T-cell (primary cell): ENCODE results near the gene DHCR7. TPM values are rescaled to one million over a fixed set of nuclear protein-coding genes. Genes with fewer than 3 reads are reported as not detected.

Source experiments
- ATAC-seq, 4 experiments: fragments of 200-7000 bp in 3 of 4; fragments of 150-1000 bp in 1 of 4; cut with Tn5 transposase; replicated peaks in 1 of 4; 1 replicate in 3 of 4; 2 replicates in 1 of 4; pipeline ENCODE4 v1.10.0; 2021; ENCODE audit warnings: moderate library complexity in 3 of 4, mild to moderate bottlenecking in 2 of 4, moderate number of reproducible peaks in 1 of 4
- CTCF ChIA-PET, 2 donors: fragments of 300-600 bp; sonication (Branson Sonifier 250); formaldehyde crosslinking; loops; one replicate each; lab custom pipeline; 2022; ENCODE audit warnings: antibody characterized with exemption in 2 of 2; lab: Charles Lee
- POLR2A ChIA-PET, 2 donors: fragments of 300-600 bp; sonication (Branson Sonifier 250); formaldehyde crosslinking; loops; one replicate each; lab custom pipeline; 2022; ENCODE audit warnings: antibody characterized with exemption in 2 of 2; lab: Charles Lee
- DNase-seq, 35 experiments: peaks; one replicate each; pipeline versions ENCODE4 v3.0.0 to v3.0.0-alpha.2; 2013 to 2023
- H3K27ac ChIP-seq: one replicate; pipeline ENCODE4 v1.5.1; 2013; ENCODE audit warnings: low read length
- H3K27me3 ChIP-seq, 2 experiments: replicated peaks in 1 of 2; 1 replicate in 1 of 2; 2 replicates in 1 of 2; pipeline versions ENCODE4 v1.6.1 to v1.7.0; 2013; ENCODE audit warnings: low read length in 1 of 2, mixed read lengths in 1 of 2; ENCODE audit not compliant: control insufficient read depth in 2 of 2, insufficient read depth in 2 of 2; ENCODE audit errors: extremely low read depth in 1 of 2
- H3K36me3 ChIP-seq, 2 donors: 1 replicate in 1 of 2; 2 replicates in 1 of 2; pipeline versions ENCODE4 v1.6.1 to v1.7.0; 2013; ENCODE audit warnings: low read length in 1 of 2; ENCODE audit not compliant: control insufficient read depth in 2 of 2, insufficient read depth in 1 of 2; ENCODE audit errors: extremely low read depth in 1 of 2
- H3K4me1 ChIP-seq, 2 experiments: 1 replicate in 1 of 2; 2 replicates in 1 of 2; pipeline versions ENCODE4 v1.6.1 to v1.7.0; 2013; ENCODE audit warnings: low read length in 2 of 2, mixed read lengths in 1 of 2; ENCODE audit not compliant: insufficient read depth in 2 of 2, control insufficient read depth in 1 of 2; ENCODE audit errors: extremely low read depth in 1 of 2
- H3K4me3 ChIP-seq, 2 donors: 1 replicate in 1 of 2; 2 replicates in 1 of 2; pipeline versions ENCODE4 v1.5.1 to v1.7.0; 2013; ENCODE audit warnings: mild to moderate bottlenecking in 2 of 2, low read length in 1 of 2, moderate library complexity in 1 of 2; ENCODE audit not compliant: control insufficient read depth in 1 of 2; ENCODE audit errors: extremely low read depth in 1 of 2
- H3K9me3 ChIP-seq: 2 replicates; pipeline ENCODE4 v1.7.0; 2013
- H3K27ac Mint-ChIP-seq, 2 donors: one replicate each; pipeline ENCODE4 v1.8.0; 2020 to 2021; ENCODE audit warnings: mild to moderate bottlenecking in 2 of 2, mixed read lengths in 2 of 2
- H3K27me3 Mint-ChIP-seq, 2 donors: one replicate each; pipeline ENCODE4 v1.8.0; 2021 to 2022; ENCODE audit warnings: mixed read lengths in 2 of 2
- H3K36me3 Mint-ChIP-seq: one replicate; pipeline ENCODE4 v1.8.0; 2021; ENCODE audit warnings: mixed read lengths
- H3K4me1 Mint-ChIP-seq, 3 donors: one replicate each; pipeline ENCODE4 v1.8.0; 2020 to 2022; ENCODE audit warnings: mixed read lengths in 3 of 3, mild to moderate bottlenecking in 1 of 3
- H3K4me3 Mint-ChIP-seq, 3 donors: one replicate each; pipeline ENCODE4 v1.8.0; 2020 to 2022; ENCODE audit warnings: mild to moderate bottlenecking in 3 of 3, mixed read lengths in 3 of 3, moderate library complexity in 3 of 3
- H3K9me3 Mint-ChIP-seq, 3 donors: one replicate each; pipeline ENCODE4 v1.8.0; 2020 to 2022; ENCODE audit warnings: mixed read lengths in 3 of 3
- WGBS: methylation state at CpG from one replicate; pipeline ENCODE4 v1.1.5; 2013; ENCODE audit warnings: missing lambda C conversion rate; ENCODE audit not compliant: insufficient coverage; 5-methylcytosine and 5-hydroxymethylcytosine counted together
- total RNA-seq, 35 experiments: library from RNA in 6 of 35; stranded (reverse) in 6 of 35; fragments of 120-200 nt in 1 of 35; gene quantifications; one replicate each; pipeline versions ENCODE4 v1.2.1 to v1.2.4 and lab custom pipeline; 2013 to 2026

DHCR7 gene
- total RNA-seq, 5 donors from 2014 or later (not counting 1 experiment from before 2014, with no cell fraction given) = 17.8 to 22.6 (median 21.1) TPM

DNA sequence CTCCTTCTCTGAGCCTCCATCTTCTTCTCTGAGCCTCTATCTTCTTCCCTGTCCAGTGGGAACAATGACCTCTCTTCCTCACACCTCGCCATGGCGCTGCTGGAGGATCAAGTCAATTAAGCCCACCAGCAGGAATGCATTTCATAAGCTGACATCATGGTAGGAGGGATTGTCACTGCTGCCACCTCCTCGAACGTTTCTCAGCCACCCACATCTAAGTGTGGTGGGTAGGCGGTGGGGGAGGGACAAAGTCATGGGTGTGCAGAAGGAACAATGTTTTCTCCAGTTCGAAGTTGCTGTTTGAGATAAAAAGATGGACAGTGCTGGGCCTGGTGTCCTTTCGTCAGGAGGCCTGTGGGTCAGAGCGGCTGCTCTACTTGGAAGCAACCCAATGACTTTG lies 44.0 kb downstream of the DHCR7 start:
- Histone ChIP-seq H3K27ac (no peak overlapping the region), H3K36me3 (no peaks in the 10 kb centered on the region), H3K27me3 (peaks cover 0 to 12% of the 10 kb centered on the region in 2 experiments), H3K4me1 (no peaks in the 10 kb centered on the region), H3K4me3 (no peak overlapping the region), H3K9me3 (no peaks in the 10 kb centered on the region)
- H3K4me3 Mint-ChIP-seq = no peak overlapping the region
- H3K36me3 Mint-ChIP-seq = no peaks in the 10 kb centered on the region
- POLR2A ChIA-PET = no interaction called here
- no peak overlapping the region for H3K27ac Mint-ChIP-seq
- DNase-seq (no peak), ATAC-seq (no peak)
- CTCF ChIA-PET = no interaction called here
- peaks cover 0 to 2% of the 10 kb centered on the region in 2 donors for H3K27me3 Mint-ChIP-seq
- WGBS = 79% methylated on average over 2 of the region's 8 CpGs
- peaks cover 0 to 6% (median 3%) of the 10 kb centered on the region in 3 donors for H3K9me3 Mint-ChIP-seq
- no peaks in the 10 kb centered on the region for H3K4me1 Mint-ChIP-seq

DNA sequence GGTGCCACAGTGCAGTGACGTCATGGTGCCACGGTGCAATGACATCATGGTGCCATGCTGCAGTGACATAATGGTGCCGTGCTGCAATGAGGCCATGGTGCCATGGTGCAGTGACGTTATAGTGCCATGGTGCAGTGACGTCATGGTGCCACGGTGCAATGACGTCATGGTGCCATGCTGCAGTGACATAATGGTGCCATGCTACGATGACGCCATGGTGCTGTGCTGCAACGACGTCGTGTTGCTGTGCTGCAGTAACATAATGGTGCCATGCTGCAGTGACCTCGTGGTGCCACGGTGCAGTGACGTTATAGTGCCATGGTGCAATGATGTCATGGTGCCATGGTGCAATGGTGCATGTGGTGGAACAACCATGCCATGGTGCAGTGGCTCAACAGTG lies 45.3 kb downstream of the DHCR7 start:
- peaks cover 0 to 8% of the 10 kb centered on the region in 2 experiments for H3K27me3 ChIP-seq
- DNase-seq = no peak
- H3K9me3 ChIP-seq = no peaks in the 10 kb centered on the region
- Mint-ChIP-seq H3K27me3 (no peaks in the 10 kb centered on the region), H3K4me1 (no peaks in the 10 kb centered on the region), H3K36me3 (no peaks in the 10 kb centered on the region), H3K4me3 (no peak overlapping the region), H3K9me3 (peaks cover 0 to 6% (median 3%) of the 10 kb centered on the region in 3 donors), H3K27ac (no peak overlapping the region)
- ChIA-PET POLR2A (no interaction called here), CTCF (no interaction called here)
- ATAC-seq = no peak
- H3K36me3 ChIP-seq = no peaks in the 10 kb centered on the region
- H3K27ac ChIP-seq = no peak overlapping the region
- no peak overlapping the region for H3K4me3 ChIP-seq
- H3K4me1 ChIP-seq = no peaks in the 10 kb centered on the region
- WGBS = 75% methylated on average over 15 of the region's 15 CpGs

DNA sequence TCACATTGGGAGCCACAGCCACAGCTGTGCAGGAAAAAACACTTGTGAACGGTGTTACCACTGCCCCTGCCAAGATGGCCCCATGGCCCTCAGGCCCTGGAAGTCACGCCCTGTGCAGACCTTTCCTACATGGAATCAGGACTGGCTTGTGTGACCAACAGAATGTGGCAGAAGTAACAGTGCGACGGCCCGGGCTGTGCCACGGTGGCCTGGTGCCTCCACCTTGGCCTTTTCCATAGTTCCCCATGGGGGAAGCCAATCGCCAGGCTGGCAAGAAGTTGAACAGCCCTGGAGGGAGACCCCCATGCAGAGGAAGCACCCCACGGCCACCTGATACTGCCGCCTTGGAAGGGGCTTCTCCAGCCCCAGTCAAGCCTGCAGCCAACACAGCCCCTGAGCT lies 48.0 kb downstream of the DHCR7 start:
- Mint-ChIP-seq H3K9me3 (peaks cover 0 to 6% (median 3%) of the 10 kb centered on the region in 3 donors), H3K4me3 (no peak overlapping the region), H3K27me3 (no peaks in the 10 kb centered on the region), H3K27ac (no peak overlapping the region), H3K4me1 (no peaks in the 10 kb centered on the region), H3K36me3 (no peaks in the 10 kb centered on the region)
- no peaks in the 10 kb centered on the region for H3K4me1 ChIP-seq
- DNase-seq = no peak
- H3K27ac ChIP-seq = no peak overlapping the region
- ATAC-seq = no peak
- H3K27me3 ChIP-seq = peaks cover 0 to 3% of the 10 kb centered on the region in 2 experiments
- ChIA-PET CTCF (no interaction called here), POLR2A (no interaction called here)
- WGBS = 78% methylated on average over 9 of the region's 9 CpGs
- no peaks in the 10 kb centered on the region for H3K36me3 ChIP-seq
- H3K4me3 ChIP-seq = no peak overlapping the region
- no peaks in the 10 kb centered on the region for H3K9me3 ChIP-seq

DNA sequence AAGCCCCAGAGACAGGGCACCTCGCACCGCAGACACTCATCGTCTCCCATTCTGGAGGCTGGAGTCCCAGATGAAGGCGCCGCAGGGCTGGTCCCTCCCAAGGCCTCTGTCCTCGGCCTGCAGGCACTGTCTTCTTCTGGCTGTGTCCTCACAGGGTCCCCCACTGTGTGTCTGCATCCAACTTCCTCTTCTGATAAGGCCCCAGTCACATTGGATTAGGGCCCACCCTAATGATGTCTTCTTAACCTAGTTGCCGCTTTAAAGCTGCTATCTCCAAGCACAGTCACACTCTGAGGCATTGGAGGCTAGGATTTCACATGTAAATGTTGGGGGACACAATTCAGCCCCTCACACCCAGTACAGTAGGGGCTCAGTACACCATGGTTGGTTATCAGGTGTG lies 48.9 kb downstream of the DHCR7 start:
- H3K4me3 ChIP-seq = no peak overlapping the region
- Mint-ChIP-seq H3K9me3 (peaks cover 0 to 6% (median 3%) of the 10 kb centered on the region in 3 donors), H3K27ac (no peak overlapping the region), H3K36me3 (no peaks in the 10 kb centered on the region), H3K4me3 (no peak overlapping the region), H3K4me1 (no peaks in the 10 kb centered on the region), H3K27me3 (peaks cover 0 to 6% of the 10 kb centered on the region in 2 donors)
- H3K36me3 ChIP-seq = no peaks in the 10 kb centered on the region
- 90% methylated on average over 7 of the region's 7 CpGs for WGBS
- no peaks in the 10 kb centered on the region for H3K9me3 ChIP-seq
- DNase-seq (no peak), ATAC-seq (no peak)
- no peaks in the 10 kb centered on the region for H3K4me1 ChIP-seq
- CTCF ChIA-PET = no interaction called here
- H3K27ac ChIP-seq = no peak overlapping the region
- POLR2A ChIA-PET = no interaction called here
- peaks cover 0 to 3% of the 10 kb centered on the region in 2 experiments for H3K27me3 ChIP-seq

DNA sequence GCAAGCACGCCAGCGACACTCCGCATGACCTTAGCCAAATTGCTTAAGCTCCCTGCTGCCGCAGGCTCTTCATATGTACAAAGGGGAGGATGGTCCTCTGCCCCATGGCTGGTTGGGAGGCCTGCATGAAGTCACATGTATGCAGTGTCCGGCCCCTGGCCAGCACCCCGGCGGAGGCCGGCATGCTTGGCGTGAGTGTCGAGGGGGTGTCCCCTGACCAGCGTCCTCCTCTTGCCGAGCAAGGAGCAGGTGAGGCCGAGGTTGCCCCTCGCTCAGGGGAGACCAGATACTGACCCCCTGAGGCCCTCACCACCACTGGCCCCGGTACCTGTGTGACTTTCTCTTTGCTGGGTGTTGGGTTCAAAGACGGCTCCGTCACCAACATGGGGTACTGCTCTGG lies 50.2 kb downstream of the DHCR7 start:
- ChIA-PET POLR2A (no interaction called here), CTCF (no interaction called here)
- WGBS = 90% methylated on average over 13 of the region's 17 CpGs
- H3K9me3 Mint-ChIP-seq = peaks cover 0 to 1% (median 0%) of the 10 kb centered on the region in 3 donors
- no peaks in the 10 kb centered on the region for H3K9me3 ChIP-seq
- no peaks in the 10 kb centered on the region for H3K4me1 Mint-ChIP-seq
- no peaks in the 10 kb centered on the region for H3K4me1 ChIP-seq
- no peak overlapping the region for H3K27ac Mint-ChIP-seq
- no peak for ATAC-seq
- H3K27me3 ChIP-seq = peaks cover 0 to 3% of the 10 kb centered on the region in 2 experiments
- H3K4me3 Mint-ChIP-seq = no peak overlapping the region
- no peak overlapping the region for H3K4me3 ChIP-seq
- no peaks in the 10 kb centered on the region for H3K36me3 Mint-ChIP-seq
- H3K27me3 Mint-ChIP-seq = peaks cover 0 to 6% of the 10 kb centered on the region in 2 donors
- H3K36me3 ChIP-seq = no peaks in the 10 kb centered on the region
- no peak overlapping the region for H3K27ac ChIP-seq
- DNase-seq = no peak

DNA sequence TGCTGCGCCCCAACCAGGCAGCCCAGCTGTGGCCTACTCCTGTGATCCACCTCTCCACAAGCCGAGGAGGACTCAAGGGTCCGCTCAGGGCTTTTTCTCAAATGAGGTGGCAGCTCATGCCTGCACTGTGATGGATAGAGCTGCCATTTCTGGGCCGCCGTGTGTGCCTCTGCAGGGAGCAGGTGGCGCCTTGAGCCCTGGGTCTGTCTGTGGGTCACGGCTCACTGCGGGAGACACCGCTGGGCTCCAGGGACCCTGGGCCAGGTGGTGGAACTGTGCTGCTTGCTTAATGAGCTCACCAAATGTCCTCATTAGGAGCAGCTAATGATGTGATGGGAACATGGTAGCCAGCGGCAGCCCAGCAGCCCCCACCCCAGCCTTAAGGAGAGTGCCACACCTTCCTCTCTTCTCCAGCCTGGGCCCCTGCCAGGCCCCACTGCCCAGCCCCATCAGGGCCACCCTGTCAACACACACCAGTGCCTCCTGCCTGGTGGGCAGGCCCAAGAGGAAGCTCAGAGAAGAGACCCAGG lies 50.8 kb downstream of the DHCR7 start:
- no peaks in the 10 kb centered on the region for H3K9me3 Mint-ChIP-seq
- POLR2A ChIA-PET = no interaction called here
- no peaks in the 10 kb centered on the region for H3K36me3 Mint-ChIP-seq
- WGBS = 81% methylated on average over 6 of the region's 10 CpGs
- H3K4me3 Mint-ChIP-seq = no peak overlapping the region
- no peak for ATAC-seq
- DNase-seq = no peak
- Histone ChIP-seq H3K27ac (no peak overlapping the region), H3K4me3 (no peak overlapping the region), H3K27me3 (peaks cover 0 to 3% of the 10 kb centered on the region in 2 experiments), H3K36me3 (no peaks in the 10 kb centered on the region), H3K9me3 (no peaks in the 10 kb centered on the region), H3K4me1 (no peaks in the 10 kb centered on the region)
- H3K4me1 Mint-ChIP-seq = no peaks in the 10 kb centered on the region
- H3K27me3 Mint-ChIP-seq = peaks cover 0 to 6% of the 10 kb centered on the region in 2 donors
- CTCF ChIA-PET = no interaction called here
- H3K27ac Mint-ChIP-seq = no peak overlapping the region
